CD4-positive, alpha-beta T cell treated with Interferon alpha-2 for 1 hour (primary cell): ENCODE results near the gene RILPL2.
"Not testable (repeated sequence)": the region's sequence is repeated elsewhere in the genome, so short reads cannot be mapped to it uniquely, and the experiment has no call there.

Source experiments
- DNase-seq, 2 donors: peaks; one replicate each; pipeline ENCODE4 v3.0.0-alpha.2; 2020 to 2022

Gene RILPL2, protein sequence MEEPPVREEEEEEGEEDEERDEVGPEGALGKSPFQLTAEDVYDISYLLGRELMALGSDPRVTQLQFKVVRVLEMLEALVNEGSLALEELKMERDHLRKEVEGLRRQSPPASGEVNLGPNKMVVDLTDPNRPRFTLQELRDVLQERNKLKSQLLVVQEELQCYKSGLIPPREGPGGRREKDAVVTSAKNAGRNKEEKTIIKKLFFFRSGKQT

DNA sequence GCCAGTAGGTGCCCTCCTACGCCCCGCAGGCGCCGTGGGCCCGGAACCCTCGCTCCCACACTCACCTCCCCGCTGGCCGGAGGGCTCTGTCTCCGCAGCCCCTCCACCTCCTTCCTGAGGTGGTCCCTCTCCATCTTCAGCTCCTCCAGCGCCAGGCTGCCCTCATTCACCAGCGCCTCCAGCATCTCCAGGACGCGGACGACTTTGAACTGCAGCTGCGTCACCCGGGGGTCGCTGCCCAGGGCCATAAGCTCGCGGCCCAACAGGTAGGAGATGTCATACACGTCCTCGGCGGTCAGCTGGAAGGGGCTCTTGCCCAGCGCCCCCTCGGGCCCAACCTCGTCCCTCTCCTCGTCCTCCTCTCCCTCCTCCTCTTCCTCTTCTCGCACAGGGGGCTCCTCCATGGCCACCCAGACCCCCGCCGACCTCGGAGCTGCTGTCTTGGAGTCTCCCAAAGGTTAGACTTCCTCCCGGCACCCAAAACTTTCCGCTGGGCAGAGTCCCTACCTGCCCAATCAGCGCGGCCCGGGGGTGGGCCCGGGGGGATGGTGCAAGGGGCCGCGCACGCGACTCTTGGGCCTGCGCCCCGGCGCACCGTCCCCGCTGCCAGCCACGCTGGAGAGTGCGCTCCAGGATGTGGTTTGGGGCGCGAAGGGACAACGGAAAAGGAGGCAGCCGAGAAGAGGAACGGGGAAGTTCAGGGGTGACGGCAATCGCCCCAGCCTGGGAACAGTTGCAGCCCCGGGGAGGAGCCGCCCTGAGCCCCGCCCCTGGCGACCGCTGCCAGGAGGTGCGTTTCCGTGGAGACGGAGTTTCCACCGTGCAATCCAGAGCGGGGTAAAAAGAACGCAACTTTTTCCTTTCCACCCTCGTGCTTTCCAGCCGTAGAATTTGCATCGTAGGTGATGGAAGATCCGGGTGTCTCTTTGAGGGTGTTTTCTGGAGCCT, at the start of gene RILPL2:
RILPL2 (minus strand) TSS at position 668 of the 948 bp plus-strand sequence; CDS start at position 404, 264 bp downstream.
- peak; percentile 89 to 94 for DNase-seq

DNA sequence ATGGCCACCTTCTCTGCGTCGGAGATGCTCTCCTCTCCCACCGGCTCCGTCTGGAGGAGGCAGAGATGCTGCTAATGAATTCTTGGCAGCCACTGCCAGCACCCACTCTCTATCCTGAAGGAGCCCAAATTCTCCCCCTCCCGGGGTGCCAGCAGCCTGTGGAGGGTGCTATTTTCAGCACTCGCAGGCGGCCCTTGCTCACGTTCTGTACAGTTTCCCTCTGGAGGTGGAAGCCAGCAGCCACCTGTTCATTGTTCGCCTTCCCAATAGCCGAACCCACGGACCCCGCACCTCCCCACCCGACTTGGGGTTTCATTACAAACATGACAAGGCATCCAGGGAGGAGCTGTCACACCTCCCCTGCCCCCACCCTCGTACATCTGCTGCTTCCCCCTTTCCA, 49.3 kb upstream of the RILPL2 start:
- DNase-seq: no peak

DNA sequence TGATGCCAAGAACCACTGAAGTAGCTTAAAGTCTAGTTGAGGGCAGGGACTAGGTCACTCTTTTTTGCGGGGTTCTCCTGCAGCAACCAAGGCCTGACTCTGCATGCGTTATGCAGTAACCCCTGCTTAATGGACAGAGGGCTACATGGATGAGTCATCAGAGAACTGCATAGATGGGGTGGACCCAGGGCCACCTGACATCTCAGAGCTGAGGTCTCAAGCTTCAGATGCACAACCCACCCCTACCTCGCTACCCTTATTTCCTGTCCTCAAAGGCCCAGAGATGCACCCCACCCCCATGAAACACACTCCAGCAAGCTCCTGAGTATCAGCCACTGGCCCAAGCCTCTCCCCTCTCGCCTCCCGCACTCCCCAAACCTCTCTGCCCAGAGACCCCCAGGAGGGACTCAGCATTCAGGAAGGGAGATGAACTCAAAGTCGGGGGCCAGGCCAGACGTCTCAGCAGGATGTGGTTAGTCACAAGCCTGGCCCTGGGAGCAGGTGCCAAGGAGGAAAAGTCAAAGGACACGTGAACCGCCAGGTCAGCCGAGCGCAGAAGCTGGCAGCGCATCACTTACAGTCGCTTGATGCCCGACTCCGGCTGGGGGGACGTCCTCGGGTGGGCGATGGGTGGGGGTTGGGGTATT, 47.2 kb upstream of the RILPL2 start:
- DNase-seq: no peak

DNA sequence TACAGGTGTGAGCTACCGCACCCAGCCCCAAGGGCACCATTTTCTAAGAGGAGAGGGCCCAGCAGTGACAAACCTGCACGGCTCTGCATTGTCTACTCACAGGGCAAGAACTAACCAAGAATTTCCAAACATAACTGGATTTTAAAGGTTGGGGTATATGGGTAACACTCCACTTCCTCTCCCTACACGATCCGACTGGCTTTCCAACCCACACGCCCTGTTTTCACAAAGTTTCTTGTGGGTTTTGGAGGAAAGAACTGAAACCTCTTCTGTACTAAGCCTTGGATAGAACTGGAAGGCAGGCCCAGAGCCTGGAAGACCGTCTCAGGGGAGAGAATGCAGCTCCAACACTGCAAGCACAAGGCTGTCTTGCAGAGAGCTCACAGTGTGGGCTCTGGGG, 46.4 kb upstream of the RILPL2 start:
- no peak for DNase-seq

DNA sequence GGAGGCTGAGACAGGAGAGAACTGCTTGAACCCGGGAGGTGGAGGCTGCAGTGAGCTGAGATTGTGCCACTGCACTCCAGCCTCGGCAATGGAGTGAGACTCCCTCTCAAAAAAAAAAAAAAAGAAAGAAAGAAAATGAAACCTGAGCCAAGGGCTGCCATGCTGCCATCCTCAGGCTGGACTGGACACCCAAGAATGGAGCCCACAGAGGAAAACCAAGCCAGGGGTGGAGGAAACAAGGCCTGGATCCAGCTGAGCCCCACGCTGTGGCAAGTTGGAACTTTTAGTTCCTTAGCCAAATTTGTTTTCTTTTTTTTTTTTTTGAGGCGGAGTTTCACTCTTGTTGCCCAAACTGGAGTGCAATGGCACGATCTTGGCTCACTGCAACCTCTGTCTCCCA, 44.8 kb upstream of the RILPL2 start:
- not testable (repeated sequence) for DNase-seq

DNA sequence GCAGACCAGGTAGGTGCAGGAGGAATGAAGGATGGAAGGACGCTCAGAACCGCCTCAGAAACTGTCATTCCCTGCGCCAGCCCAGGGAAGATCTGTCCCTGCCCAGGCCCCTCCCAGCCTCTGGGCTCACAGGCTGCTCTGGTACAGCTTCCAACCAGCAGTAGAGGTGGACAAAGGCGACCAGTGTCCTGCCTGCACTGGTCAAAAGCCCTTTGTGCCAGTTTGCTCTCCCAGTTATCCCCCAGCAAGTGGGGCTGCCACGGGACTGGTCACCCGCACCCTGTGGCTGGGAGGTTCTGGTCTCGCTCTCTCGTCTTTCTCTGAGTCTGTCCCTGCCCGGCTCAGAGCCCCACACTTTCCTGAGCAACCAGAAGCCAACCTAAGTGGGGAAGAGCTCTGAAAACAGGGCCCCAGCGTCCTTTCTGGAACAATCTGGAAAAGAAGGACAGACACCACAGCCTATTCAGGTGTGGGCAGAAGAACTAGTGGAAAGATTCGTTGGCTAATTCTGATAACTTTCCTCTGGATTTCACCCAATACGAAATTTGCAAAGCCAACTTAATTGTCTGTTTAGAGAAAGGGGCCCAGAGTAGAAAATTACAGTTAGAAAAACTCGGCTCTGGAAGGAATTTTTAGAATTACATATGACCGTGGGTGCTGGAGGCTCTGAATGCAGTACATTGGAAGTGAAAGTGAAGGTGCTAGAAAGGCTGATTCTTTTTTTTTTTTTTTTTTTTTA, 43.1 kb upstream of the RILPL2 start:
- no peak for DNase-seq

DNA sequence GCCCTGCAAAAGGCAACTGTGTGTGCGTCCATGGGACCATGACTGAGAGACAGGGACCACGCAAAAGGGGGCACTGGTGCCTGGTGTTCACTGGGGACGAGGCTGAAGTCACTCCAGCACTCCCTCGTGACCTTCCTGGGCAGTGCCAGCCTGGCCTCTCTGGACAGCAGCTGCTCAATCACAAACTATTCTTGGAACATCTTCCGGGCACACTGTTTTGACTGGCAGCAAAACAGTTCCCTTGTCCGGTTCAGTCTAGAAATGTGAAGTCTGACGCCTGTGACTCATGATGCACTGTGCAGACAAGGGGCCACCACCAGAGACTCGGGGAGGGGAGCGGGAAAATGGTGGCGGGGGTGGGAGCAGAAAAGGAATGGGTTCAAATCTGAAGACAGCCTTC, 42.3 kb upstream of the RILPL2 start:
- no peak for DNase-seq

DNA sequence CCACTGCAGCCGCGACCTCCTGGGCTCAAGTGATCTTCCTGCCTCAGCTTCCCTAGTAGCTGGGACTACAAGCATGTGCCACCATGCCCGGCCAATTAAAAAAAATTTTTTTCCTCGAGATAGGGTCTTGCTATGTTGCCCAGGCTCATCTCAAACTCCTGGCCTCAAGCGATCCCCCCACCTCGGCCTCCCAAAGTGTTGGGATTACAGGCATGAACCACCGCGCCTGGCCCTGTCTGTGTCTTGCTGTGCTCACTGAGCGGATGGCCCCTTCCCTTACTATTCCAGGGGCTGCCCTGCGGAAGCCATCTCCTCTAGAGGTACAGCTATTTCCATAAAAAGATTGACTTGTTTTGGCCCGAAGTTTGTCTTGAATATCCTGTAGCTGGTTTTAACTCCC, 41.6 kb upstream of the RILPL2 start:
- DNase-seq: no peak

DNA sequence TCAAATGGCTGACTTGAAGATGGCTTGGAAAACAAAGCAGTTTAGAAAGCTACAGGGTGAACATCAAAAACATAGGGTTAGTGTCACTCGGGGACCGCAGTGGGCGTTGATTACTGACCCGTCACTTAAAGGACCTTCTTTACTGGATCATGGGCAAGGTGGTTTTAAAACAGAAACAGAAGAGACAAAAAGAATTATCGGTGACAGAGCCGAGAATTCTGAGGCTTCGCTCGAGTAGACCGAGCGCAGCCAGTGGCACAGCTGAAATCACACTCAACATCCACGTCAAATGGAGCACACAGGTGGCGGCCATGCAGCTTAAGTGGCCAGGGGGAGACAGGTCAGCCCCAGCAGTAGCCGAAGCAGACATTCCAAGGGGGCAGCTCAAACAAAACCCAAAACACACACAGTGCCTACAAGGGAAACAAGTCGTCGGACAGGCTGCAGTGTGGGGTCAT, 38.8 kb upstream of the RILPL2 start:
- DNase-seq: no peak

DNA sequence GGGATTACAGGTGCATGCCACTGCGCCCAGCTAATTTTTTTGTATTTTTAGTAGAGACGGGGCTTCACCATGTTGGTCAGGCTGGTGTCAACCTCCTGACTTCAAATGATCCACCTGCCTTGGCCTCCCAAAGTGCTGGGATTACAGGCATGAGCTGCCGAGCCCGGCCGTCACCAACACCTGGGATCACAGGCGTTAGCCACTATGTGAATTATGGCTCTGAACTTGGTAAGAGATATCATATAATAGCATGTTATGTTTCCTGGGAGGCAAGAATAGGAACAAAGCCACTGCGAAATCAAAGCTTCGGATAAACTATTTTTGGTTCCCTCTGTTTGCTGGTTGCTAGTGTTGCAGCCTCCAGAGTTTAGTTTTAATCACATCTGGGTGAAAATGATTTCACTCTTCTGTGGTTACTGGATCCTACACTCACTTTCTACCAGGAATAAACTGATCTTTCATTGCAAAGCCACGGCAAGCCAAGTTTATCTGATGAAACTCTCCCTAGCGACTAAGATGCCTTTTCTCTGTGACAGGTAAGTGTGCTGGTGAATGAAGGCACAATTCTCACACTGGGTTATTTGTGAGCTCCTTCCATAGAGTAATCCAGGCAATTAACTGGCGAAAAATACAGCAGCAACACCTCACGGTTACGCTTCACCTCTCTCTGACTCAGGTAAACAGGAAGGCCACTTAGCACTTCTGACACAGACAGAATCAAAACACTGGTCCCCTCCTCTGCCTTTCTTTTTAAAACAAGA, 38.2 kb upstream of the RILPL2 start:
- peak in 1 of 2 donors; percentile 33 for DNase-seq

DNA sequence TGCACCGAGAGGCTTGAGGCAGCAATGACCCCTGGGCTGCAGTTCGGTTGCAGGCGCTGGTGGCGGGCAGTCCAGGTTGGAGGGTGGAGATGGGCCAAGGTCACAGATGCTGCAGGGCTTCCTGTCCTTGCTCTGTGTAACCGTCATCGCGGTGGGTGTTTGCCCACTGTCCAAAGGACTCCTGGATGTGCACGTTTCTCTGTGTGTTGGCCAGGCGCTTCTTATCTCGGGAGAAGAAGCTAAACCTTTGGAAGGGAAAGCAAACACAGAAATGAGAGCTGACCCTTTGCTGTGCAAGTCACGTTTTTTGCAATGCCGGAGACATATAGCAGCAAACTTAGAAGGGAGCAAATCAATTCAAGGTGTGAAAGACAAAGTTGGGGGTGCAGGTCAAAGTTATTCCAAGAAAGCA, 36.0 kb upstream of the RILPL2 start:
- no peak for DNase-seq

DNA sequence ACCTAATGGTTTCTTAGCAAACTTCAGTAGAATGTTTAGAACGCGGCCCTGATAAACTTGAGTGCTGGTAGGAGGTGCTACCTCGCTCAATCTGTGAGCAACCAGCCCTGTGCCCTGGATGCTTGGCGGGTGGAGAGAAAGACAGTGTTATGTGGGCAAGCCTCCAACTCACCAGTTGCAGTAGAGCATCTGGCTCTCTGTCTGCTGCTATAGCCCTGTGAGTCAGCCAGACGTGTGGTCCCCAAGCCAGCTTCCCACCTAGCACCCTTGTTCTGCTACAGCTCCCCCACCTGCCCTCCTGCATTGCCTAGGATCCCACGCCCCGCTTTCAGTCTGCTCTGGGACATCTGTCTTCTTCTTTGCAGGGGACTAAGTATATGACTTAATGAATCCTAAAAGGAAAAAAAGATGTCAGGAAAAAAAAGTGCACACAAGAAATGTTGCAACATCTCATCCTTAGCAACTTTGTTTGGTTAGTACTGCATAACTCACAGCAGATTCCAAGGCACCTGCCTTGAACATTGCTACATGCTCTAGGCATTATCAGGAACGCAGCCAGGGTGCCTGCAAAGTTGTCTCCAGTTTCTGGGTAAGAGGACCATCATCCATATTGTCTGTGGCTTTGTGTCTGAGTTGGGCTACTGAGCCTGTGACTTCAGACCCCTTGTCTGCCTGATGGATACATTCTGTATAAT, 35.0 kb upstream of the RILPL2 start:
- no peak for DNase-seq

DNA sequence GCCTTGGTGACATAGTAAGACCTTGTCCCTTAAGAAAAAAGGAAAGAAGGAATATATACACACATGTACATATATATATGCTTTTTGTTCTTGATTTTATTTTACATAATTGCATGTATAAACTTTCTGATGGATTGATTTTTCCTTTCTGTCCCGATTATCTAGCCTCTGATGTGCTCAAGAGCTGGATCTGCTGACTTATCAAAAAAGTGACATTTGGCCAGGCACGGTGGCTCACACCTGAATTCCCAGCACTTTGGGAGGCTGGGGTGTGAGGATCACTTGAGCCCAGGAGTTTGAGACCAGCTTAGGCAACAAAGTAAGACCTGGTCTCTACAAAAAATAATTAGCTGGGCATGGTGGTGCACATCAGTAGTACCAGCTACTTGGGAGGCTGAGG, 33.5 kb upstream of the RILPL2 start:
- no peak for DNase-seq

DNA sequence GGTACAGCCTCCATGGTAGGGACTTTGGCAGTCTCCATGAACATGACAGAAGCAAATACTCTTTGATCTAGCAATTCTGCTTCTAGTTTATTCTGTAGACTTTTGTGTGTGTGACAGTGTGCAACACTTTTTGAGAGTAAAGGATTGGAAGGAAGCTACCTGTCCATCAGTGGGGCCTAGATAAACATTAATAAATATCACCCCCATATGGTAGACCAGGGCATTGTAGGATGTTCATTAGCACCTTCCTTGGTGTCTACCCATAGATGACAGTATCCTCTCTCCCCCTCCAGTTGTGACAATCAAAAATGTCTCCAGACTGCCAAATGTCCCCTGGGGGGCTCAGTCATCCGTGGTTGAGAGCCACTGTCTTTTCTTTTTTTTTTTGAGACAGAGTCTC, 32.3 kb upstream of the RILPL2 start:
- DNase-seq: peak in 1 of 2 donors; percentile 59

DNA sequence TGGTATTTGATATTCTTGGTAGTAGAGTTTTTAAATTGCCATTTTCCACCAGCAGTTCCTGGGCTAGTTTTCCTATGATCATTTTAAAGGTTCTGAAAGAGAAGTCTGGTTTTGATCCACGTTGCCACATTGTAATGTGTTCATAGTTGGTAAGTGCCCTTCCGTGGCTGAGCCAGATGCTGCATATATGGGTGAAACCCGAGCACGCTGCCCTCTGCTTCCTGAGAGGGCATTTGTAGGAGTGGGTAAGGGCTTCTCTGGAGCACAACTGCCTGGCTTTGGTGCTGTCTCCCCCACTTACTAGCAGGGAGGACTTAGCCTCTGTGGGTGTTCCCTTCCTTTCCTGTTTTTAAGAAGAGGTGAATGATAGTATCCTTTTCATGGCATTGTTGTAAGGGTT, 28.6 kb upstream of the RILPL2 start:
- no peak for DNase-seq

DNA sequence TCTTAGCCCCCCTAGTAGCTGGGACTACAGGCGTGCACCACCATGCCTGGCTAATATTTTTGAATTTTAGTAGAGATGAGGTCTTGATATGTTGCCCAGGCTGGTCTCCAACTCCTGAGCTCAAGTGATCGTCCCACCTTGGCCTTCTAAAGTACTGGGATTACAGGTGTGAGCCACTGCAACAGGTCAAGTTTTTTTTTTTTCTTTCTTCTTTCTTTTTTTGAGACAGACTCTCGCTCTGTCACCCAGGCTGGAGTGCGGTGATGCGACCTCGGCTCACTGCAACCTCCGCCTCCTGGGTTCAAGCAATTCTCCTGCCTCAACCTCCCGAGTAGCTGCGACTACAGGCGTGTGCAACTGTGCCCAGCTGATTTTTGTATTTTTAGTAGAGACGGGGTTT, 26.7 kb upstream of the RILPL2 start:
- DNase-seq: not testable (repeated sequence)

DNA sequence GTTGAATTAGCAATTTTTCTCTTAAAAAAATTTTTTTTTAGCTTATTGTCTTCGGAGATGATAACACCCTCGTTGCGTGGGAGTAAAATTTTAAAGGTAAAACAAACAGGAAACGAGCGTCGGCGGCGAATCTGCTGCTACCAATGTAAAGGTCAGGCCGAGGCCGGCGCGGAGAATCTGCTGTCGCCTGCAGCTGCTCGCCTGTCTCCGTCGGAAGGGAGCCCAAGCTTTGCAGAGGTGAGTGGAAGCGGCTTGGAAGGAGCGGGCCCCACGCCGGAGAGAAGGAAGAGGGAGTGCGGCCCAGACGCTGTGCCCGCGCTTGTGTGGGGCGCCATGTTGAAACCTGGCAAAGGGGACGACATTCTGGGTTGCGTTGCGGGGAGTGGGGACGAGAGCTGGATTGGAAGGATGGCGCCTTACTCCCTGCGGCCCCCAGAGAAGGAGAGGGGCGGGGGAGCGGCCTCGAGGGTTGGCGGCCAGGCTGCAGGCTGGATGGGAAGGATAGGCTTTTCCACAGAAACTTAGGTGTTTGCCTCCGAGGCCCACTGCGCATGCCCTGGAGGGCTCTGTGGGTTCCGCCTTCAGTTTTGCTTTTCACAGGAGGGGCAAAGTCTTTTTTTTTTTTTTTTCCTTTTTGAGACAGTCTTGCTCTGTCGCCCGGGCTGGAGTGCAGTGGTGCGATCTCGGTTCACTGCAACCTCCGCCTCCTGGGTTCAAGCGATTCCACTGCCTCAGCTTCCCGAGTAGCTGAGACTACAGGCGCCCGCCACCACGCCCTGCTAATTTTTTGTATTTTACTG, 21.7 kb upstream of the RILPL2 start, which contains the start of gene SNRNP35:
SNRNP35 (plus strand) TSS at position 160 of the 800 bp plus-strand sequence. CDS start 7,402 bp downstream, outside the sequence.
- DNase-seq: peak; percentile 85 to 89

DNA sequence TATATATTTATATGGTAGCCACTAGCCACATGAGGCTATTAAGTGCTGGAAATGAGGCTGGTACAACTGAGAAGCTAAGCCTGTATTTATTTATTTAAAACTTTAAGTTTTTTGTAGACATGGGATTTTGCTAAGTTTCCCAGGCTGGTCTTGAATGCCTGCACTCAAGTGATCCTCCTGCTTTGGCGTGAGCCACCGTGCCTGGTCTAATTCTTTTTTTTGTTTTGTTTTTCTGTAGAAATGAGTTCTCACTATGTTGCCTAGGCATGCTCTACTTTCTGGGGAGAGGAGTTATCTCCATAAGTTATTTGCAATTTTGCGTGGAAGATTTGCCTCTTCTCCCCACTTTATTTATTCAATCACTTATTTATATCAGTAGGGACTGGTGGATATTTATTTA, 16.7 kb upstream of the RILPL2 start:
- no peak for DNase-seq

DNA sequence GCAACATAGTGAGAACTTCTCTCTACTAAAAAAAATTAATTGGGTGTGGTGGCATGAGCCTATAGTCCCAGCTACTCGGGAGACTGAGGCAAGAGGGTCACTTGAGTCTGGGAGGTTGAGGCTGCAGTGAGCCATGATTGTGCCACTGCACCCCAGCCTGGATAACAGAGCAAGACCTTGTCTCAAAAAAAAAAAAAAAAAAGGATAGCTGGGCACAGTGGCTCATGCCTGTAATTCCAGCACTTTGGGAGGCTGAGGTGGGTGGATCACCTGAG, 15.7 kb upstream of the RILPL2 start:
- DNase-seq: not testable (repeated sequence)

DNA sequence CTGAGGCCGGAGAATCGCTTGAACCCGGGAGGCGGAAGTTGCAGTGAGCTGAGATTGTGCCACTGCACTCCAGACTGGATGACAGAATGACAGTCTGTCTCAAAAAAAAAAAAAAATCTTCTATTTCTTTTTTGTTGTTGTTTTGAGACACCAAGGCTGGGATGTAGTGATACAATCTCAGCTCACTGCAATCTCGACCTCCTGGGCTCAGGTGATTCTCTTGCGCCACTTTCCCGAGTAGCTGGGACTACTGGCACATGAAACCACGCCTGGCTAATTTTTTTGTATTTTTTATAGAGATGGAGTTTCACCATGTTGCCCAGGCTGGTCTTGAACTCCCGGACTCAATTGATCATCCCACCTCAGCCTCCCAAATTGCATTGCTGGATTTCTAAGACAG, 14.2 kb upstream of the RILPL2 start:
- no peak for DNase-seq

DNA sequence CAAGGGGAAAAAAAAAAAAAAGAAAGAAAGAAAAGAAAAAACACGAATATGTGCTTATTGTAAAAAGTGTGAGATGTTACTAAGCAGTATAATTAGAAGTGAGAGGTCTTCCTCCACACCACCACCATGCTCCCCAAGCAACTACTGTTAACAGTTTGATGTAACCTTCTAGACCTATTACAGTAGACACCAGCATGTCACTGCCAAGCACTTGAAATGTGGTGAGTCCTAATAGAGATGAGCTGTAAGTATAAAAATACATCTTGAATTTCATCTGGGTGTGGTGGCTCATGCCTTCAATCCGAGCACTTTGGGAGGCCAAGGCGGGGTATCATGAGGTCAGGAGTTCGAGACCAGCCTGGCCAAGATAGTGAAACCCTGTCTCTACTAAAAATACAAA, 13.4 kb upstream of the RILPL2 start:
- no peak for DNase-seq
